ENCODE results near the gene DAD1.
"Not testable (repeated sequence)": the region's sequence is repeated elsewhere in the genome, so short reads cannot be mapped to it uniquely, and the experiment has no call there.

DAD1 gene

DNA sequence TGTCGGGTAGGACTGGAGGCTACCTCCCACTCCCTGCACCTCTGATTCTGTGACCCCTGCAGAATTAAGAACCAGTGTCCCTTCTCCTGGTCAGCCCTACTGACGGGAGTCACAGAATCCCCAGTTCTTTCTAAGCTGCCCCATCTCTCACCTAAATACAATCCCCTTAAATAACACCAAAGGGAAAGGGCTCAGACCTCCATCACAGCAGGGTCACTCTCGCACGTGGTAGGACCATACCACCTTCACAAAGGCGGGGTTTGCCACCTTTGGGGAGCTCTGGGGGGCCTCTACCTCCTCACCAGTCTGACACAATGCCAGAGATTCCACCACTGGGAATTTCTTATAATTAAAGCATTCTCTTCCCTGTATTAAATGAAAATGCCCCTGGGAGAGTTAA, 35.6 kb downstream of the DAD1 start:
- no peak for DNase-seq

DNA sequence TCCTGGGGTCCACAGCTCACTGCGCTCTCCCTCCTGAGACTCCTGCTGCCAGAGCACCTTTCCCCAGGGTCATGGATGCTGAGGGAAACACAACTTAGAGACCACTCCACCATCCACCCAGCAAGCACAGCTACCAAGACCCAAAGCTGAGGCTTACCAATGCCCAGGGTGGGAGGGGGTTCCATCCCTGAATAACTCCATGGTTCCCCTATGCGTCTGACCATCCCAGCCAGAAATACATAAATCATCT, 36.3 kb downstream of the DAD1 start:
- DNase-seq, result no peak

DNA sequence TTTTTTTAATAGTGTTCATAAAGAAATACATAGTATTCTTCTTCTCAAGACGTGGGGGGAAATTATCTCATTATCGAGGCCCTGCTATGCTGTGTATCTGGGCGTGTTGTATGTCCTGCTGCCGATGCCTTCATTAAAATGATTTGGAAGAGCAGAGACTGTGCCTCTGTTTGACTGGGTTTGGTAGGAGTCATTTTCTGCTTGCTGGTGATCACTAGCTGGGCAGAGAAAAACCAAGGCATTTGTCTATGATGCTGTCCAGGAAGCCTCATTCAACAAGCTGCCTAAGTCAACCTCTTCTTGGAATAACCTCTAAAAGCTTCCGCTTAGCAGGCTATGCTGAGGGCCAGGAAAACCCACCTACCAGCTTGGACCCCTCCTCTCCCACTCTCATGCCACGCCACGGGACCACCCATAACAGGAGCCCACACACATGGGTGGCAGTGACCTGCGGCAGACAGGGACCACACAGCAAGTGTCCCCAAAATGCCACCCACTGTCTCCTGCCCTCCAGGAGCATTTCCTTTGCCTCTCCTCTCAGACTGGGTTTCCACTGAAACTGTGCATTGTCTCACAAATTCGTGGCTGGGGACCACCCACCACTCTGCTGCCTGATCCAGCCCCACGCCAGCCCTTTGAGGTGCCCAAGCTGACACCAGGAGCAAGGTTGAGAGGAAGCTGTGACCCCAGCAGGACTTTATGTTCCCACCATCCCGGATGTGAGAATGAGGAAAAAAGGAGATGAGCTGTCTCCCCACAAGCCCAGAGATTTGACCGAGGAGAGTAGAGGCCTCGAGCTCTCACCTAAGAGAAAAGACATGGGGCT, 36.8 kb downstream of the DAD1 start:
- DNase-seq, result no peak

DNA sequence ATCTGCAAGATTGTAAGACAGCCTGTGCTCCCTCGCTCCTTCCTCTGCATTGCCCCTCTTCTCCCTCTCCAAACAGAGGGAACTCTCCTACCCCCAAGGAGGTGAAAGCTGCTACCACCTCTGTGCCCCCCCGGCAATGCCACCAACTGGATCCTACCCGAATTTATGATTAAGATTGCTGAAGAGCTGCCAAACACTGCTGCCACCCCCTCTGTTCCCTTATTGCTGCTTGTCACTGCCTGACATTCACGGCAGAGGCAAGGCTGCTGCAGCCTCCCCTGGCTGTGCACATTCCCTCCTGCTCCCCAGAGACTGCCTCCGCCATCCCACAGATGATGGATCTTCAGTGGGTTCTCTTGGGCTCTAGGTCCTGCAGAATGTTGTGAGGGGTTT, 37.4 kb downstream of the DAD1 start:
- peak in 16 of 58 donors; percentile 4 to 49 (median 16) for DNase-seq

DNA sequence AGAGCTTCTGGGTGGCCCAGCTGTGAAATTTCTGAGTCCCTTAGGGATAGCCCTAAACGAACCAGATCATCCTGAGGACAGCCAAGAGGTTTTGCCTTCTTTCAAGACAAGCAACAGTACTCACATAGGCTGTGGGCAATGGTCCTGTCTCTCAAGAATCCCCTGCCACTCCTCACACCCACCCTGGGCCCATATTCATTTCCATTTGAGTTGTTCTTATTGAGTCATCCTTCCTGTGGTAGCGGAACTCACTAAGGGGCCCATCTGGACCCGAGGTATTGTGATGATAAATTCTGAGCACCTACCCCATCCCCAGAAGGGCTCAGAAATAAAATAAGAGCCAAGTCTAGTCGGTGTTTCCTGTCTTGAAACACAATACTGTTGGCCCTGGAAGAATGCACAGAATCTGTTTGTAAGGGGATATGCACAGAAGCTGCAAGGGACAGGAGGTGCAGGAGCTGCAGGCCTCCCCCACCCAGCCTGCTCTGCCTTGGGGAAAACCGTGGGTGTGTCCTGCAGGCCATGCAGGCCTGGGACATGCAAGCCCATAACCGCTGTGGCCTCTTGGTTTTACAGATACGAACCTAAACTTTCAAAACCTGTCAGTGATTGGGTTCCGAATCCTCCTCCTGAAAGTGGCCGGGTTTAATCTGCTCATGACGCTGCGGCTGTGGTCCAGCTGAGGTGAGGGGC, 38.9 kb downstream of the DAD1 start:
- DNase-seq, result no peak

DNA sequence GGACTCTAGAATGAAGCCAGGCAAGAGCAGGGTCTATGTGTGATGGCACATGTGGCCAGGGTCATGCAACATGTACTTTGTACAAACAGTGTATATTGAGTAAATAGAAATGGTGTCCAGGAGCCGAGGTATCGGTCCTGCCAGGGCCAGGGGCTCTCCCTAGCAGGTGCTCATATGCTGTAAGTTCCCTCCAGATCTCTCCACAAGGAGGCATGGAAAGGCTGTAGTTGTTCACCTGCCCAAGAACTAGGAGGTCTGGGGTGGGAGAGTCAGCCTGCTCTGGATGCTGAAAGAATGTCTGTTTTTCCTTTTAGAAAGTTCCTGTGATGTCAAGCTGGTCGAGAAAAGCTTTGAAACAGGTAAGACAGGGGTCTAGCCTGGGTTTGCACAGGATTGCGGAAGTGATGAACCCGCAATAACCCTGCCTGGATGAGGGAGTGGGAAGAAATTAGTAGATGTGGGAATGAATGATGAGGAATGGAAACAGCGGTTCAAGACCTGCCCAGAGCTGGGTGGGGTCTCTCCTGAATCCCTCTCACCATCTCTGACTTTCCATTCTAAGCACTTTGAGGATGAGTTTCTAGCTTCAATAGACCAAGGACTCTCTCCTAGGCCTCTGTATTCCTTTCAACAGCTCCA, 39.6 kb downstream of the DAD1 start:
- no peak for DNase-seq

DNA sequence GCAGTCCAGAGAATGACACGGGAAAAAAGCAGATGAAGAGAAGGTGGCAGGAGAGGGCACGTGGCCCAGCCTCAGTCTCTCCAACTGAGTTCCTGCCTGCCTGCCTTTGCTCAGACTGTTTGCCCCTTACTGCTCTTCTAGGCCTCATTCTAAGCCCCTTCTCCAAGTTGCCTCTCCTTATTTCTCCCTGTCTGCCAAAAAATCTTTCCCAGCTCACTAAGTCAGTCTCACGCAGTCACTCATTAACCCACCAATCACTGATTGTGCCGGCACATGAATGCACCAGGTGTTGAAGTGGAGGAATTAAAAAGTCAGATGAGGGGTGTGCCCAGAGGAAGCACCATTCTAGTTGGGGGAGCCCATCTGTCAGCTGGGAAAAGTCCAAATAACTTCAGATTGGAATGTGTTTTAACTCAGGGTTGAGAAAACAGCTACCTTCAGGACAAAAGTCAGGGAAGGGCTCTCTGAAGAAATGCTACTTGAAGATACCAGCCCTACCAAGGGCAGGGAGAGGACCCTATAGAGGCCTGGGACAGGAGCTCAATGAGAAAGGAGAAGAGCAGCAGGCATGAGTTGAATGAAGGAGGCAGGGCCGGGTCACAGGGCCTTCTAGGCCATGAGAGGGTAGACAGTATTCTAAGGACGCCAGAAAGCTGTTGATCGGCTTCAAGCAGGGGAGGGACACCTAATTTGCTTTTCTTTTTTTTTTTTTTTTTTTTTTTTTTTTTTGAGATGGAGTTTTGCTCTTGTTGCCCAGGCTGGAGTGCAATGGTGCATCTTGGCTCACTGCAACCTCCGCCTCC, 40.9 kb downstream of the DAD1 start:
- no peak for DNase-seq

DNA sequence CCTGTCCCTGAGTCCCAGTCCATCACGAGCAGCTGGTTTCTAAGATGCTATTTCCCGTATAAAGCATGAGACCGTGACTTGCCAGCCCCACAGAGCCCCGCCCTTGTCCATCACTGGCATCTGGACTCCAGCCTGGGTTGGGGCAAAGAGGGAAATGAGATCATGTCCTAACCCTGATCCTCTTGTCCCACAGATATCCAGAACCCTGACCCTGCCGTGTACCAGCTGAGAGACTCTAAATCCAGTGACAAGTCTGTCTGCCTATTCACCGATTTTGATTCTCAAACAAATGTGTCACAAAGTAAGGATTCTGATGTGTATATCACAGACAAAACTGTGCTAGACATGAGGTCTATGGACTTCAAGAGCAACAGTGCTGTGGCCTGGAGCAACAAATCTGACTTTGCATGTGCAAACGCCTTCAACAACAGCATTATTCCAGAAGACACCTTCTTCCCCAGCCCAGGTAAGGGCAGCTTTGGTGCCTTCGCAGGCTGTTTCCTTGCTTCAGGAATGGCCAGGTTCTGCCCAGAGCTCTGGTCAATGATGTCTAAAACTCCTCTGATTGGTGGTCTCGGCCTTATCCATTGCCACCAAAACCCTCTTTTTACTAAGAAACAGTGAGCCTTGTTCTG, 41.6 kb downstream of the DAD1 start:
- DNase-seq, result peak in 1 of 58 donors; percentile 98

DNA sequence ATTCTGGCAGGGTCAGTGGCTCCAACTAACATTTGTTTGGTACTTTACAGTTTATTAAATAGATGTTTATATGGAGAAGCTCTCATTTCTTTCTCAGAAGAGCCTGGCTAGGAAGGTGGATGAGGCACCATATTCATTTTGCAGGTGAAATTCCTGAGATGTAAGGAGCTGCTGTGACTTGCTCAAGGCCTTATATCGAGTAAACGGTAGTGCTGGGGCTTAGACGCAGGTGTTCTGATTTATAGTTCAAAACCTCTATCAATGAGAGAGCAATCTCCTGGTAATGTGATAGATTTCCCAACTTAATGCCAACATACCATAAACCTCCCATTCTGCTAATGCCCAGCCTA, 42.3 kb downstream of the DAD1 start:
- no peak for DNase-seq

DNA sequence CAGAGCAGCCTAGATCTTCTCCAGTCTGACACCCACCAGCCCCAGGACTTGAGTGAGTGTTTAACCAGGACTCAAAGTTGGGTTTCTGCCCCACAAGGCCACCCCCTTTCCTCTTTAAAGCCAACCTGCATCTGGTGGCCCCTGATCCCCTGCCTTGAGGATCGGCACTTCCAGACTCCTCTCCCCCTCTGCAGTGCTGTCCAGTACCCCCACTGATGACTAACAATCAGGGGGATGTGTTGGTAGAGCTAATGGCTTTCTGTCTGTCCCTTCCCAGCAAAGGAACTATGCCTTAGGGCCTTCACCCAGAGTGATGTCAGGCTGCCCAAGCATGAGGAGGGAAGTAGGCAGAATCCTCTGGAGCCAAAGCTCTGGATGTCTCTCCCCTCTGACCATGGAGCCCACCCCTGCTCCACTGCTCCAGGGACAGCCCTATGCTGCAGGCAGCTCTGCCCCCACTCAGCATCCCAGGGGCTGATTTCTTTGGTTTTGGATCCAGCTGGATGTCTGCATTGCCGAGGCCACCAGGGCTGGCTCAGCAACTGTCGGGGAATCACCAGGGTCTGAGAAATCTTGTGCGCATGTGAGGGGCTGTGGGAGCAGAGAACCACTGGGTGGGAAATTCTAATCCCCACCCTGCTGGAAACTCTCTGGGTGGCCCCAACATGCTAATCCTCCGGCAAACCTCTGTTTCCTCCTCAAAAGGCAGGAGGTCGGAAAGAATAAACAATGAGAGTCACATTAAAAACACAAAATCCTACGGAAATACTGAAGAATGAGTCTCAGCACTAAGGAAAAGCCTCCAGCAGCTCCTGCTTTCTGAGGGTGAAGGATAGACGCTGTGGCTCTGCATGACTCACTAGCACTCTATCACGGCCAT, 42.9 kb downstream of the DAD1 start:
- no peak for DNase-seq

DNA sequence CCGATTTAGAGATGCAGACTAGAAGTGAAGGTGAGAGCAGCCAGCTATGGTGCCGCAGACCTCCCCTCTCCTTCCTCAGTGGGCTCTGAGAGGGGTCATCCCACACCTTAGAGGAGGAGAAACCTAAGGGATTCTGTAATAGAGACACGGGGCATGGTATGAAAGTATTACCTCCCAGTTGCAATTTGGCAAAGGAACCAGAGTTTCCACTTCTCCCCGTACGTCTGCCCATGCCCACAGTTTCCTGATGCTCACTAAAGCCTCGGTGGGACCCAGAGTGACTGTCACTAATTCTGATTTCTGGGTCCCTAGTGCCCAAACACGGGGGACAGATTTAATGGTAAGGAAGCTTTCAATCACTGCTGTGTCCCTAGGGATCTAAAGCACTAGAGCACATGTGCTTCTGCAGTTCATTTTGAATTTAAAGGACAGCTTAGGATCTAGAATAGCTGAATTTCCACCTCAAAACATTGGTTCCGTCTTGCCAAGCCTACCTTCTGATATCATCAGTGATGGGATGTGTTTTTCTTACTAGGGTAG, 44.1 kb downstream of the DAD1 start:
- no peak for DNase-seq

DNA sequence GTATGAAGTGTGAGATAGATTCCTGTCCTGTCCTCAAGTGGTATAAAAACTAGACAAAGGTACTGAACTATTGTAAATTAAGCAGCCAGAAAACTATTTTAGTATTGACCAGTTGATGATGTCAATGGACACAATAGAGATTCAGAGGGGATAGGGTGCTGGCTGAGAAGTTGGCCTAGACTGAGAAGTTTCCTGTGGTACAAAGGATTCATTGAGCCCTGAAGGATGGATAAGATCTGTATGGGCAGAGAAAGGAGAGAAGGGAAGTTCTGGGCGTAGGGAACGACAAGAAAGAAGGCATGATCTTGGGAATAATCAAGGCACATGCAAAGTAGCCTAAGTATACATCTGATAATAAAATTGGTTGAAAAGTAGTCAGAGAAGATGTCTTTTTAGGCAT, 44.6 kb downstream of the DAD1 start:
- no peak for DNase-seq

DNA sequence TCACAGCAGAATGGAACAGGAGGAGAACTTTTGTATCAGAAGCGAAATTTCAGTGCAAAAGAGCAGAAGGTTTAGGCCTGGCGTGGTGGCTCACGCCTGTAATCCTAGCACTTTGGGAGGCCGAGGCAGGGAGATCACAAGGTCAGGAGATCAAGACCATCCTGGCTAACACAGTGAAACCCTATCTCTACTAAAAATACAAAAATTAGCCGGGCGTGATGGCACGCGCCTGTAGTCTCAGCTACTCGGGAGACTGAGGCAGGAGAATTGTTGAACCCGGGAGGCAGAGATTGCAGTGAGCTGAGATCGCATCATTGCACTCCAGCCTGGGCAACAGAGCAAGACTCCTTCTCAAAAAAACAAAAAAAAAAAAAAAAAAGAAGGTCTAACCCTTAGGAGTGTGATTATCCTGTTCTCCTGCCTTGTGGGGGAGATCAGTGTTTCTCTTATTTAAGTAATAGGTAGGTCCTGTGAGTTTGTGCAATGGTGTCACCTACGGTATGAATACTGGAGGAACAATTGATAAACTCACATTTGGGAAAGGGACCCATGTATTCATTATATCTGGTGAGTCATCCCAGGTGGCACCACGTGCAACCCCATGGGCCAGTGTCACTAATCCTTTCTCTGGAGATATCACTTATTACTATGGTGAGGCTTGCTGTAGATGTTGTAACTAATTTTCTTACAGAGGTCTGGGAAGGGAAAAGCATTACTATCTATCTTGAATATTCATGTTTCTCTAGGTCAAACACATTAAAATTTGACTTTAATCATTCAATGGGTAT, 45.3 kb downstream of the DAD1 start:
- not testable (repeated sequence) for DNase-seq

DNA sequence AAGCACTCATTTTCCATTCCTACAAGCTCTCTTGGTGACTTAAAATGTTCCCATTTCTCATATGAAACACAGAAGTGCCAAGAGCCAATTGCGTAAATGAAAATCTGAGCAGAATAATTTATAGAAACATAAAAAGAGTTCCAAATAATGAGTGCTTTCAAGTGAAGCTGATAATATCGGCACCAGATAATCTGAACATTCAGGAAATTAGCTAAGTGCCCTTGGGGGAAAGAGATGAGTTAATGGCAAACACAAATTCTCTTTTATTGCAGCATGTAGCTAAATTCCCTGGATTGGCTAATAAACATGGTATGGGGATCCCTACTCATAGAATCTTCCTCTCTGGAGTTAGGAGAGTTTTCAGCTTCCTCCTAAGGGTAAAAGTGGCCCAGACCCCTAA, 46.7 kb downstream of the DAD1 start:
- DNase-seq, result no peak

DNA sequence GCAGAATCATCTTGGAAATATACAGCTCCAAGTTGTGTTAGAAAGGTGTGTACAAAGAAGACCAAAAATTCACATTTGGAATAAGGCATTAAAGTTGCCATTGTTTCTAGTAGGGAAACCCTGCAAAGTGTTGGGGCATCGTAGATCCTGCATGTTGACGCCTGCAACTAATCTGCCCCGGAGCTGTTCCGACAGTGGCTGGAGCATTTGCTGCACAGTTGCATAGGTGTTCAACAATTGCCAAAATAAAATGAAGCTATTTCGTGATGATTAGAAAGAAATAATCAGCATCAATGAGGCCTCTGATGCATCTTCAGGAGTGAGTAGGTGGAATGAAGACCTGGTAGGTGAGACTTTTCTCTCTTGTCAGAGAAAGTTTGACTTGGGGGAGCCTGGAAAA, 47.3 kb downstream of the DAD1 start:
- no peak for DNase-seq

DNA sequence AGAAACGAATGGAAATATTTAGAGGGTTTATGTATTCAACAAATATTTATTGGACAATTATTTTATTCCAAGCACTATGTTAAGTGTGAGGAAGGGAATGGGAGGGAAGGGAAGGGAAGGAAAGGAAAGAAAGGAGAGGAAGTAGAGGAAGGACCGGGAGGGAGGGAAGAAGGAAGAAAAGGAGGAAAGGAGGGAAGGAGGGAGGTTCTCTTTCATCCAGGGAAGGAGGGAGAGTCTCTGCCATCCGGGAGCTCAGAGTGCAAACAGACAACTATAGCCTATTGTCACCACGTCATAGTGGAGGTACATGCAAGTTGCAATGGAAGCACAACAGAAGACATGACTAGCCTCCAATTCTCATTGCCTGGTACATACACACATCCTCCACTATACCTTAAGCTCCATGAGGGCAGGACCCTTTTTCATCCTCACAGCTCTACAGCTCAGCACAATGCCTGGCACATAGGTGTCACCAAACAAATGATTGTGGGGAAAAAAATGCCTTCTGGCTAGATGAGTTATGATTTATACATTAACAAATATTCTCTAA, 48.1 kb downstream of the DAD1 start:
- no peak for DNase-seq

DNA sequence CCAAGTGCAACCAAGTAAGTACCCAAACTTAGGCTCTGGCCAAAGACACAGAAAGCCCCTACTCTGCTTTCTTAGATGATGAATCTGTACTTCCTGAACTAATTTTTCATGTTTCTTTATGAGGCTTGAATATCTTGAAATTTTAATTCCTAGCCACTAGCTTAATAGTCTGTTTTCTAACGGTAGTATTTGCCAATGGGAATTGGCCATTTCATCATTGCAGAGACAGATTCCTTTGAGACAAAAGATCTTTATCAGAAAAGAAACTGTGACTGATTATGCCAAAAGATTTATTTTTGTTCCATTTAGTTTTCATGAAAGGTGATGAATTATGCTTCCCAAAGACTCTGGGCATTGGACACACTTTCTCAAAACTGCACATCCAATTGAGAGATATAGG, 48.7 kb downstream of the DAD1 start:
- DNase-seq, result no peak

DNA sequence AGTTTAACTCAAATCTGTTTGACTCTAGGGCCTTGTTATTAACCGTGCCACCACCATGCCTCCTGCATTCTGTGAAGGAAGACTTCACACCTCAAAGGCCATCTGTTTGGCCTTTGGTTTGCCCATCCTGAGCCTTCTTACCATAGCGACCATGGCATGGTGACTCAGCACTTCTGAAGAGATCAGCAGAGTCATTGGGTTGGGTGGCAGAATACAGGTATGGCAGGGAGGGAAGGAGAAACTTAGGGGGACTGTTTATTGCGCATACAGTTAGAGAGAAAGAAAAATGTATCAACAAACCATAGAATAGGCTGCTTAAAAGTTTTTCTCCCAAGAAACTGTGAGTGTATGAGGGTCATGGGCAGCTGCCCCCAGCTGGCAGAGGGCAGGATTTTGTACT, 49.2 kb downstream of the DAD1 start:
- no peak for DNase-seq

DNA sequence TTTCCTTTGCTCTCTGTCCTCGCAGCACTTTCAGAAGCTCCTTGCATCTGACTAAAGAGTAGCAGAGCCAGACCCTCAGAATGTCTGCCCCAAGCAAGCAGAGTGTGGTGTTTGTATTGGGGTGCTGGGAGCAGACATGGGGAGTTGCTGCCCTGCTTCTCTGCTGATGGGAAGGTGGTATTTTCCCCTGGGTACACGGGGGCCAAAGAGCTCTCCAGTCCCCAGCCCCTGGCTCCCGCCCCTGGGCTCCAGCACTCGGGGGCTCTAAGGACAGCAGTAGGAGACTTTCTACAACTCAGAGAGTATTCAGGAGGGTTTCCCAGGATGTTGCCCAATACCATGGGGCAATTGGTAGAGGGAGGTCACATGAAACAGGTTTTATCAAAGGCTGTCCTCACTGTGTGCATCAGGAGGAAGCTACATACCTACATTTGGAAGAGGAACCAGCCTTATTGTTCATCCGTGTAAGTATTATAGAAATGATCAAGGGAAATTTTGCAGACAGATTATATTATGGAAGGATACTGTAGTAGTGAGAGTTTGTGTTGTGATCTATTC, 50.3 kb downstream of the DAD1 start:
- no peak for DNase-seq
